ENCODE data around the gene TRABD2A. TPM values are rescaled to one million over a fixed set of nuclear protein-coding genes. Genes with fewer than 3 reads are reported as not detected.

TRABD2A gene
- total and polyA plus RNA-seq, 2 experiments from 2014 or later: 3.4 to 5.0 TPM

- H3K9me2 ChIP-seq (ENCODE audit: insufficient read depth): no peaks in the 10 kb centered on the region
- H3K79me2 ChIP-seq (ENCODE audit: insufficient read depth): no peaks in the 10 kb centered on the region
- in situ Hi-C loops (cut with MboI): no loop called here
- no peaks in the 10 kb centered on the region for H3K27me3 ChIP-seq (replicated peaks; ENCODE audit: insufficient read depth)
- WGBS, 2 experiments (ENCODE audit: low coverage in 1 of 2, low lambda C conversion rate in 2 of 2, missing lambda C conversion rate in 2 of 2): 95 to 98% methylated on average over 6 of the region's 6 CpGs
- H3K4me1 ChIP-seq (ENCODE audit: insufficient read depth): peaks cover 17% of the 10 kb centered on the region
- H2AFZ ChIP-seq: no peak overlapping the region
- TF ChIP-seq EZH2 (IDR thresholded peaks at IDR 0.05; ENCODE audit: insufficient read depth, poor library complexity, severe bottlenecking) (no peak), EZH2phosphoT487 (IDR thresholded peaks at IDR 0.05; ENCODE audit: insufficient read depth, low read depth) (no peak)
- no peaks in the 10 kb centered on the region for H4K20me1 ChIP-seq (ENCODE audit: insufficient read depth)
- H3K4me3 ChIP-seq: no peak overlapping the region
- H3K9ac ChIP-seq: no peak overlapping the region
- no peak overlapping the region for H3K4me2 ChIP-seq (ENCODE audit: unreplicated experiment)
- H3K27ac ChIP-seq: no peak overlapping the region
- no peak for DNase-seq
- H3K36me3 ChIP-seq (ENCODE audit: low read depth): no peaks in the 10 kb centered on the region
- no peaks in the 10 kb centered on the region for H3K9me3 ChIP-seq (ENCODE audit: low read depth)
- peaks cover 16% of the 10 kb centered on the region for H3F3A ChIP-seq (ENCODE audit: insufficient read depth)
Observed at GRCh38 chr2:84811839-84812431, 68.9 kb downstream of the TRABD2A start.

GRCh38 chr2:84808279-84808678 lies 72.6 kb downstream of the TRABD2A start:
- Histone ChIP-seq H3K9me2 (ENCODE audit: insufficient read depth) (no peaks in the 10 kb centered on the region), H2AFZ (no peak overlapping the region), H3K9me3 (ENCODE audit: low read depth) (no peaks in the 10 kb centered on the region), H3K36me3 (ENCODE audit: low read depth) (no peaks in the 10 kb centered on the region), H3F3A (ENCODE audit: insufficient read depth) (peaks cover 35% of the 10 kb centered on the region), H3K4me1 (ENCODE audit: insufficient read depth) (peaks cover 39% of the 10 kb centered on the region), H3K27ac (0 out of 2 replicates have a peak overlapping the region, but pooled peaks have one; percentile 83), H3K79me2 (ENCODE audit: insufficient read depth) (no peaks in the 10 kb centered on the region), H3K4me2 (ENCODE audit: unreplicated experiment) (no peak overlapping the region), H3K4me3 (no peak overlapping the region), H3K27me3 (replicated peaks; ENCODE audit: insufficient read depth) (no peaks in the 10 kb centered on the region), H3K9ac (no peak overlapping the region), H4K20me1 (ENCODE audit: insufficient read depth) (no peaks in the 10 kb centered on the region)
- in situ Hi-C loops (cut with MboI): no loop called here
- TF ChIP-seq EZH2 (IDR thresholded peaks at IDR 0.05; ENCODE audit: insufficient read depth, poor library complexity, severe bottlenecking) (no peak), EZH2phosphoT487 (IDR thresholded peaks at IDR 0.05; ENCODE audit: insufficient read depth, low read depth) (no peak)
- 93 to 94% methylated on average over 4 of the region's 4 CpGs for WGBS, 2 experiments (ENCODE audit: low coverage in 1 of 2, low lambda C conversion rate in 2 of 2, missing lambda C conversion rate in 2 of 2)
- no peak for DNase-seq

GRCh38 chr2:84807063-84807485 lies 73.8 kb downstream of the TRABD2A start:
- in situ Hi-C loops (cut with MboI): no loop called here
- no peaks in the 10 kb centered on the region for H3K36me3 ChIP-seq (ENCODE audit: low read depth)
- H3F3A ChIP-seq (ENCODE audit: insufficient read depth): peaks cover 35% of the 10 kb centered on the region
- 2 to 5% methylated on average over 4 of the region's 4 CpGs for WGBS, 2 experiments (ENCODE audit: low coverage in 1 of 2, low lambda C conversion rate in 2 of 2, missing lambda C conversion rate in 2 of 2)
- peak overlapping the region; percentile 59 for H3K9ac ChIP-seq
- no peaks in the 10 kb centered on the region for H3K9me3 ChIP-seq (ENCODE audit: low read depth)
- H4K20me1 ChIP-seq (ENCODE audit: insufficient read depth): no peaks in the 10 kb centered on the region
- DNase-seq: peak; percentile 93
- no peaks in the 10 kb centered on the region for H3K27me3 ChIP-seq (replicated peaks; ENCODE audit: insufficient read depth)
- peak overlapping the region; percentile 64 for H3K4me2 ChIP-seq (ENCODE audit: unreplicated experiment)
- 0 out of 2 replicates have a peak, but pooled peaks have one; percentile 26 for TF ChIP-seq EZH2phosphoT487 (IDR thresholded peaks at IDR 0.05; ENCODE audit: insufficient read depth, low read depth)
- no peak for TF ChIP-seq EZH2 (IDR thresholded peaks at IDR 0.05; ENCODE audit: insufficient read depth, poor library complexity, severe bottlenecking)
- no peaks in the 10 kb centered on the region for H3K79me2 ChIP-seq (ENCODE audit: insufficient read depth)
- H3K4me1 ChIP-seq (ENCODE audit: insufficient read depth): peaks cover 39% of the 10 kb centered on the region
- H3K27ac ChIP-seq: peak overlapping the region; percentile 83
- H3K4me3 ChIP-seq: peak overlapping the region; percentile 48
- H2AFZ ChIP-seq: peak overlapping the region; percentile 46; the same call in 1 of the 2 replicates
- no peaks in the 10 kb centered on the region for H3K9me2 ChIP-seq (ENCODE audit: insufficient read depth)

- Histone ChIP-seq H3K27ac (peak overlapping the region; percentile 16; the same call in 1 of the 2 replicates), H3K9me3 (ENCODE audit: low read depth) (no peaks in the 10 kb centered on the region), H3K4me1 (ENCODE audit: insufficient read depth) (peaks cover 39% of the 10 kb centered on the region), H3K9me2 (ENCODE audit: insufficient read depth) (no peaks in the 10 kb centered on the region), H2AFZ (no peak overlapping the region), H3K4me3 (no peak overlapping the region), H3K4me2 (ENCODE audit: unreplicated experiment) (peak overlapping the region; percentile 21), H4K20me1 (ENCODE audit: insufficient read depth) (no peaks in the 10 kb centered on the region), H3K9ac (no peak overlapping the region), H3K27me3 (replicated peaks; ENCODE audit: insufficient read depth) (no peaks in the 10 kb centered on the region), H3F3A (ENCODE audit: insufficient read depth) (peaks cover 35% of the 10 kb centered on the region), H3K79me2 (ENCODE audit: insufficient read depth) (no peaks in the 10 kb centered on the region), H3K36me3 (ENCODE audit: low read depth) (no peaks in the 10 kb centered on the region)
- peak; percentile 41 for DNase-seq
- 0% methylated on average over 1 of the region's 1 CpG for WGBS, 2 experiments (ENCODE audit: low coverage in 1 of 2, low lambda C conversion rate in 2 of 2, missing lambda C conversion rate in 2 of 2)
- TF ChIP-seq EZH2 (IDR thresholded peaks at IDR 0.05; ENCODE audit: insufficient read depth, poor library complexity, severe bottlenecking) (no peak), EZH2phosphoT487 (IDR thresholded peaks at IDR 0.05; ENCODE audit: insufficient read depth, low read depth) (no peak)
- in situ Hi-C loops (cut with MboI): no loop called here
Observed at GRCh38 chr2:84805250-84805958, 75.5 kb downstream of the TRABD2A start.

All from GM23248 (cell line).